ENCODE measurements around the gene PIAS4. TPM values are rescaled to one million over a fixed set of nuclear protein-coding genes. Genes with fewer than 3 reads are reported as not detected.
"Not testable (repeated sequence)": the region's sequence is repeated elsewhere in the genome, so short reads cannot be mapped to it uniquely, and the experiment has no call there.

PIAS4 gene
- total and polyA plus RNA-seq, 9 of the 15 experiments (the other 6 are each of a cell fraction or from before 2014, with no cell fraction given), result 0.27 to 34.9 (median 14.4) TPM

DNA sequence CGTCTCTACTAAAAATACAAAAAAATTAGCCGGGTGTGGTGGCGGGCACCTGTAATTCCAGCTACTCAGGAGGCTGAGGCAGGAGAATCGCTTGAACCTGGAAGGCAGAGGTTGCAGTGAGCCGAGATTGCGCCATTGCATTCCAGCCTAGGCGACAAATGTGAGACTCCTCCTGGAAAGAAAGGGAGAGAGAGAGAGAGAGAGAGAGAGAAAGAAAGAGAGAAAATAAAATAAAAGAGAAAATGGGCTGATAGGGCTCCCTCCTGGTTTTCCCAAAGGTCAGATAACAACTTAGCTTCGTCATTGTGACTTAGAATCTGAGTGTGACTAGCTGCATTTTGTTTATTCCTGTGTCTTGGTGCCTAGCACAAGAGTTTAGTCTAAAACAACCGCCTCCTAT is 2.1 kb upstream of the PIAS4 start (continued):
- TF ChIP-seq CEBPG (CRISPR knock-in tag; IDR thresholded peaks at IDR 0.05), result not testable (repeated sequence)
- TF ChIP-seq CEBPG (tag; conservative IDR thresholded peaks at IDR 0.05 in 1 of 2, IDR thresholded peaks at IDR 0.05 in 1 of 2) (peak in 1 of 2 experiments; percentile 74; a peak in 2 of 4 replicates), CBFA2T3 (IDR thresholded peaks at IDR 0.05) (peak; percentile 67), GATAD2B (IDR thresholded peaks at IDR 0.05; ENCODE audit: borderline replicate concordance) (0 out of 2 replicates have a peak, but pooled peaks have one; percentile 28), MAFF (IDR thresholded peaks at IDR 0.05; ENCODE audit: low read length) (peak; percentile 71; the same call in 1 of the 2 replicates), SMARCC2 (IDR thresholded peaks at IDR 0.05; ENCODE audit: low read depth) (peak; percentile 80; the same call in 1 of the 2 replicates), SOX6 (IDR thresholded peaks at IDR 0.05) (peak; percentile 49; the same call in 1 of the 2 replicates), MAFG (tag; conservative IDR thresholded peaks at IDR 0.05) (peak; percentile 81), CEBPB (tag; IDR thresholded peaks at IDR 0.05) (peak; percentile 75), ARID1B (IDR thresholded peaks at IDR 0.05) (peak; percentile 88), TAL1 (IDR thresholded peaks at IDR 0.05) (peak; percentile 30; the same call in 1 of the 2 replicates), RBM25 (IDR thresholded peaks at IDR 0.05; ENCODE audit: low read depth, low read length, severe bottlenecking) (peak; percentile 9), ZNF316 (IDR thresholded peaks at IDR 0.05) (peak; percentile 87), MTA1 (IDR thresholded peaks at IDR 0.05; ENCODE audit: borderline replicate concordance) (peak; percentile 69; the same call in 1 of the 2 replicates), HDAC2 (IDR thresholded peaks at IDR 0.05) (peak; percentile 57; the same call in 1 of the 2 replicates), KDM1A (IDR thresholded peaks at IDR 0.05) (peak; percentile 63 to 69), HDGF (IDR thresholded peaks at IDR 0.05) (0 out of 2 replicates have a peak, but pooled peaks have one; percentile 70), PHF21A (IDR thresholded peaks at IDR 0.05; ENCODE audit: borderline replicate concordance, low read depth) (0 out of 2 replicates have a peak, but pooled peaks have one; percentile 18), EP400 (IDR thresholded peaks at IDR 0.05) (peak; percentile 55), SMARCE1 (IDR thresholded peaks at IDR 0.05) (peak; percentile 79), SMARCA4 (IDR thresholded peaks at IDR 0.05) (peak; percentile 85), BCOR (IDR thresholded peaks at IDR 0.05) (peak; percentile 56)
- TF ChIP-seq, protein P1, sequence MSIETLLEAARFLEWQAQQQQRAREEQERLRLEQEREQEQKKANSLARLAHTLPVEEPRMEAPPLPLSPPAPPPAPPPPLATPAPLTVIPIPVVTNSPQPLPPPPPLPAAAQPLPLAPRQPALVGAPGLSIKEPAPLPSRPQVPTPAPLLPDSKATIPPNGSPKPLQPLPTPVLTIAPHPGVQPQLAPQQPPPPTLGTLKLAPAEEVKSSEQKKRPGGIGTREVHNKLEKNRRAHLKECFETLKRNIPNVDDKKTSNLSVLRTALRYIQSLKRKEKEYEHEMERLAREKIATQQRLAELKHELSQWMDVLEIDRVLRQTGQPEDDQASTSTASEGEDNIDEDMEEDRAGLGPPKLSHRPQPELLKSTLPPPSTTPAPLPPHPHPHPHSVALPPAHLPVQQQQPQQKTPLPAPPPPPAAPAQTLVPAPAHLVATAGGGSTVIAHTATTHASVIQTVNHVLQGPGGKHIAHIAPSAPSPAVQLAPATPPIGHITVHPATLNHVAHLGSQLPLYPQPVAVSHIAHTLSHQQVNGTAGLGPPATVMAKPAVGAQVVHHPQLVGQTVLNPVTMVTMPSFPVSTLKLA (conservative IDR thresholded peaks at IDR 0.05), result peak in 1 of 2 experiments; percentile 24; a peak in 1 of 4 replicates
- TF ChIP-seq, protein P2, sequence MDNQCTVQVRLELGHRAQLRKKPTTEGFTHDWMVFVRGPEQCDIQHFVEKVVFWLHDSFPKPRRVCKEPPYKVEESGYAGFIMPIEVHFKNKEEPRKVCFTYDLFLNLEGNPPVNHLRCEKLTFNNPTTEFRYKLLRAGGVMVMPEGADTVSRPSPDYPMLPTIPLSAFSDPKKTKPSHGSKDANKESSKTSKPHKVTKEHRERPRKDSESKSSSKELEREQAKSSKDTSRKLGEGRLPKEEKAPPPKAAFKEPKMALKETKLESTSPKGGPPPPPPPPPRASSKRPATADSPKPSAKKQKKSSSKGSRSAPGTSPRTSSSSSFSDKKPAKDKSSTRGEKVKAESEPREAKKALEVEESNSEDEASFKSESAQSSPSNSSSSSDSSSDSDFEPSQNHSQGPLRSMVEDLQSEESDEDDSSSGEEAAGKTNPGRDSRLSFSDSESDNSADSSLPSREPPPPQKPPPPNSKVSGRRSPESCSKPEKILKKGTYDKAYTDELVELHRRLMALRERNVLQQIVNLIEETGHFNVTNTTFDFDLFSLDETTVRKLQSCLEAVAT (IDR thresholded peaks at IDR 0.05), result peak in 1 of 2 experiments; percentile 44; a peak in 1 of 4 replicates
- TF ChIP-seq, protein P3, sequence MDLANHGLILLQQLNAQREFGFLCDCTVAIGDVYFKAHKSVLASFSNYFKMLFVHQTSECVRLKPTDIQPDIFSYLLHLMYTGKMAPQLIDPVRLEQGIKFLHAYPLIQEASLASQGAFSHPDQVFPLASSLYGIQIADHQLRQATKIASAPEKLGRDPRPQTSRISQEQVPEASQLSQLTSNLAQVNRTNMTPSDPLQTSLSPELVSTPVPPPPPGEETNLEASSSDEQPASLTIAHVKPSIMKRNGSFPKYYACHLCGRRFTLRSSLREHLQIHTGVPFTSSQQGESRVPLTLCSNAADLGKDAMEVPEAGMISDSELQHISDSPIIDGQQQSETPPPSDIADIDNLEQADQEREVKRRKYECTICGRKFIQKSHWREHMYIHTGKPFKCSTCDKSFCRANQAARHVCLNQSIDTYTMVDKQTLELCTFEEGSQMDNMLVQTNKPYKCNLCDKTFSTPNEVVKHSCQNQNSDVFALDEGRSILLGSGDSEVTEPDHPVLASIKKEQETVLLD (IDR thresholded peaks at IDR 0.05), result 0 out of 2 replicates have a peak, but pooled peaks have one; percentile 36
- TF ChIP-seq, protein P4, sequence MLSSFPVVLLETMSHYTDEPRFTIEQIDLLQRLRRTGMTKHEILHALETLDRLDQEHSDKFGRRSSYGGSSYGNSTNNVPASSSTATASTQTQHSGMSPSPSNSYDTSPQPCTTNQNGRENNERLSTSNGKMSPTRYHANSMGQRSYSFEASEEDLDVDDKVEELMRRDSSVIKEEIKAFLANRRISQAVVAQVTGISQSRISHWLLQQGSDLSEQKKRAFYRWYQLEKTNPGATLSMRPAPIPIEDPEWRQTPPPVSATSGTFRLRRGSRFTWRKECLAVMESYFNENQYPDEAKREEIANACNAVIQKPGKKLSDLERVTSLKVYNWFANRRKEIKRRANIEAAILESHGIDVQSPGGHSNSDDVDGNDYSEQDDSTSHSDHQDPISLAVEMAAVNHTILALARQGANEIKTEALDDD (IDR thresholded peaks at IDR 0.05), result 0 out of 2 replicates have a peak, but pooled peaks have one; percentile 36
